SK-N-SH treated with all-trans-retinoic acid at 6 μM for 48 hours (cell line): ENCODE measurements around the gene BTLA.

ENCODE experiments used
- ATAC-seq: fragments of 200-7000 bp; cut with Tn5 transposase; 3 replicates; pipeline ENCODE4 v1.9.1; 2020; ENCODE audit warnings: mild to moderate bottlenecking, moderate library complexity
- CSDC2 ChIP-seq: fragments of 250-450 bp; sonication (Bioruptor Pico); IDR thresholded peaks from 2 replicates; pipeline ENCODE4 v1.5.0; 2020; ENCODE audit warnings: mild to moderate bottlenecking, moderate library complexity
- ESRRG ChIP-seq: fragments of 250-450 bp; sonication (Bioruptor Pico); IDR thresholded peaks from 2 replicates; pipeline ENCODE4 v1.6.1; 2021; ENCODE audit warnings: mild to moderate bottlenecking
- ISL1 ChIP-seq: fragments of 250-450 bp; sonication (Bioruptor Pico); IDR thresholded peaks from 2 replicates; pipeline ENCODE4 v2.1.2; 2022; ENCODE audit warnings: mild to moderate bottlenecking, moderate library complexity
- RARB ChIP-seq: fragments of 250-450 bp; sonication (Bioruptor Pico); IDR thresholded peaks from 2 replicates; pipeline ENCODE4 v1.8.0; 2021; ENCODE audit warnings: mild to moderate bottlenecking, moderate library complexity
- SNAI2 ChIP-seq: fragments of 250-450 bp; sonication (Bioruptor Pico); IDR thresholded peaks from 2 replicates; pipeline ENCODE4 v1.5.0; 2020; ENCODE audit warnings: mild to moderate bottlenecking, moderate library complexity
- TCF4 ChIP-seq: fragments of 250-450 bp; sonication (Bioruptor Pico); IDR thresholded peaks from 2 replicates; pipeline ENCODE4 v1.8.0; 2021; ENCODE audit warnings: mild to moderate bottlenecking, moderate library complexity, borderline replicate concordance
- TOX ChIP-seq: fragments of 250-450 bp; sonication (Bioruptor Pico); IDR thresholded peaks from 2 replicates; pipeline ENCODE4 v1.8.0; 2021; ENCODE audit warnings: mild to moderate bottlenecking, moderate library complexity, borderline replicate concordance
- ZC3H10 ChIP-seq: fragments of 250-450 bp; sonication (Bioruptor Pico); IDR thresholded peaks from 2 replicates; pipeline ENCODE4 v1.5.1; 2021; ENCODE audit warnings: mild to moderate bottlenecking, moderate library complexity
- ZFP3 ChIP-seq: fragments of 250-450 bp; sonication (Bioruptor Pico); IDR thresholded peaks from 2 replicates; pipeline ENCODE4 v1.5.0; 2020; ENCODE audit warnings: mild to moderate bottlenecking, moderate library complexity
- ZFP30 ChIP-seq: fragments of 450-650 bp; formaldehyde crosslinking; IDR thresholded peaks from 2 replicates; pipeline ENCODE4 v1.5.0; 2022; ENCODE audit warnings: mild to moderate bottlenecking, moderate library complexity
- ZNF565 ChIP-seq: fragments of 450-650 bp; formaldehyde crosslinking; conservative IDR thresholded peaks from 2 replicates; pipeline ENCODE4 v1.5.0; 2020; ENCODE audit warnings: low read depth, mild to moderate bottlenecking, moderate library complexity
- ZNF70 ChIP-seq: fragments of 450-650 bp; formaldehyde crosslinking; IDR thresholded peaks from 2 replicates; pipeline ENCODE4 v1.5.0; 2020; ENCODE audit warnings: mild to moderate bottlenecking, moderate library complexity
- ZNF8 ChIP-seq: fragments of 450-650 bp; formaldehyde crosslinking; IDR thresholded peaks from 2 replicates; pipeline ENCODE4 v1.5.0; 2020; ENCODE audit warnings: mild to moderate bottlenecking, moderate library complexity
- TF ChIP-seq, protein P1 (sequence below): fragments of 250-450 bp; sonication (Bioruptor Pico); IDR thresholded peaks from 2 replicates; pipeline ENCODE4 v1.8.0; 2021; ENCODE audit warnings: low read depth, mild to moderate bottlenecking, moderate library complexity, borderline replicate concordance
- TF ChIP-seq, protein P2 (sequence below): fragments of 250-450 bp; sonication (Bioruptor Pico); IDR thresholded peaks from 2 replicates; pipeline ENCODE4 v1.5.1; 2021; ENCODE audit warnings: mild to moderate bottlenecking, moderate library complexity
- TF ChIP-seq, protein P3 (sequence below): fragments of 250-450 bp; sonication (Bioruptor Pico); IDR thresholded peaks from 2 replicates; pipeline ENCODE4 v1.8.0; 2020; ENCODE audit warnings: mild to moderate bottlenecking, moderate library complexity, borderline replicate concordance
- TF ChIP-seq, protein P4 (sequence below): fragments of 250-450 bp; sonication (Bioruptor Pico); IDR thresholded peaks from 2 replicates; pipeline ENCODE4 v1.5.1; 2020; ENCODE audit warnings: low read depth, mild to moderate bottlenecking, moderate library complexity
- TF ChIP-seq, protein P5 (sequence below): fragments of 250-450 bp; sonication (Bioruptor Pico); IDR thresholded peaks from 2 replicates; pipeline ENCODE4 v1.5.0; 2020; ENCODE audit warnings: mild to moderate bottlenecking, moderate library complexity

BTLA gene

DNA sequence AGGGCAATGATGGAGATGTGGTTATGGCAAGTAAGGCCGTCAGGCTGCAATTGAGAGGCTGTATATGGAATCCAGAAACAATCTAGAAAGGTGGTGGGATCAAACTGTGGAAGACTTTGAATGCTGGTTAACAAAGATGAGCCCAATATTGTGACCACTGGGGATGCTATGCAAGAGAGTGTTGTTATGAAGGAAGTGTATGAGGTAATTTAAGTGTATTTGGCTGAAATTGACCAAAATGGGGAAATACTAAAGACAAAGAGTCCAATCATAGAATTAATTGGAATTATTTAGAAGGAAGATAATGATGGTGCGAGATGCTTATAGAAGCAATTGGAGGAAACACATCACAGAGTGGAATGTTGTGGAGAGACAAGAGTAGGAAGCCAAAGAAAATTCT is 24.5 kb downstream of the BTLA start:
- TF ChIP-seq TOX (CRISPR knock-in tag), result no peak
- no peak for TF ChIP-seq ZFP30 (CRISPR knock-in tag)
- no peak for TF ChIP-seq CSDC2 (CRISPR knock-in tag)
- TF ChIP-seq ISL1 (CRISPR knock-in tag), result no peak
- TF ChIP-seq, protein P1, sequence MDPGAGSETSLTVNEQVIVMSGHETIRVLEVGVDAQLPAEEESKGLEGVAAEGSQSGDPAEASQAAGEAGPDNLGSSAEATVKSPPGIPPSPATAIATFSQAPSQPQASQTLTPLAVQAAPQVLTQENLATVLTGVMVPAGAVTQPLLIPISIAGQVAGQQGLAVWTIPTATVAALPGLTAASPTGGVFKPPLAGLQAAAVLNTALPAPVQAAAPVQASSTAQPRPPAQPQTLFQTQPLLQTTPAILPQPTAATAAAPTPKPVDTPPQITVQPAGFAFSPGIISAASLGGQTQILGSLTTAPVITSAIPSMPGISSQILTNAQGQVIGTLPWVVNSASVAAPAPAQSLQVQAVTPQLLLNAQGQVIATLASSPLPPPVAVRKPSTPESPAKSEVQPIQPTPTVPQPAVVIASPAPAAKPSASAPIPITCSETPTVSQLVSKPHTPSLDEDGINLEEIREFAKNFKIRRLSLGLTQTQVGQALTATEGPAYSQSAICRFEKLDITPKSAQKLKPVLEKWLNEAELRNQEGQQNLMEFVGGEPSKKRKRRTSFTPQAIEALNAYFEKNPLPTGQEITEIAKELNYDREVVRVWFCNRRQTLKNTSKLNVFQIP (CRISPR knock-in tag), result no peak
- no peak for ATAC-seq

DNA sequence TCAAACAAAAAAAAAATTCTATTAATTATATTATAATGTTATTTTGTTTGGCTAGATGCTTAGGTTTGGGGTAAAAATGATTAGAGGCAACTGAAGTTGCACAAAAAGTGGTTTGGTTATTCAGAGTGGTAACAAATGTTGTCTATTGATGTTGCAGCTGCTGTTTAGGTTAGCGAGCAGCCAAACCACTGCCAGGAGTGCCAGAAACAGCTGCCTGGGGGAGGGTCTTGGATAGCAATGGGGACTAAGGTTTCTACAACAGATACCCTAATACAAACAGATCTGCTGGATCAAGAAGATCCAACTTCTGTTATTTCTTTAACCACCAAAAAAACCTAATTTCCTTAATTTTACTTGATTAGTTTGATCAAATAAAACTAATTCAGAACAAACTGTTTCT is 26.6 kb downstream of the BTLA start:
- TF ChIP-seq ZFP30 (CRISPR knock-in tag), result no peak
- TF ChIP-seq ZNF70, result no peak
- no peak for TF ChIP-seq RARB (CRISPR knock-in tag)
- TF ChIP-seq ZNF565 (CRISPR knock-in tag), result no peak
- TF ChIP-seq ZC3H10 (CRISPR knock-in tag), result no peak
- TF ChIP-seq, protein P2, sequence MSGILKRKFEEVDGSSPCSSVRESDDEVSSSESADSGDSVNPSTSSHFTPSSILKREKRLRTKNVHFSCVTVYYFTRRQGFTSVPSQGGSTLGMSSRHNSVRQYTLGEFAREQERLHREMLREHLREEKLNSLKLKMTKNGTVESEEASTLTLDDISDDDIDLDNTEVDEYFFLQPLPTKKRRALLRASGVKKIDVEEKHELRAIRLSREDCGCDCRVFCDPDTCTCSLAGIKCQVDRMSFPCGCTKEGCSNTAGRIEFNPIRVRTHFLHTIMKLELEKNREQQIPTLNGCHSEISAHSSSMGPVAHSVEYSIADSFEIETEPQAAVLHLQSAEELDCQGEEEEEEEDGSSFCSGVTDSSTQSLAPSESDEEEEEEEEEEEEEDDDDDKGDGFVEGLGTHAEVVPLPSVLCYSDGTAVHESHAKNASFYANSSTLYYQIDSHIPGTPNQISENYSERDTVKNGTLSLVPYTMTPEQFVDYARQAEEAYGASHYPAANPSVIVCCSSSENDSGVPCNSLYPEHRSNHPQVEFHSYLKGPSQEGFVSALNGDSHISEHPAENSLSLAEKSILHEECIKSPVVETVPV, result no peak
- TF ChIP-seq, protein P3, sequence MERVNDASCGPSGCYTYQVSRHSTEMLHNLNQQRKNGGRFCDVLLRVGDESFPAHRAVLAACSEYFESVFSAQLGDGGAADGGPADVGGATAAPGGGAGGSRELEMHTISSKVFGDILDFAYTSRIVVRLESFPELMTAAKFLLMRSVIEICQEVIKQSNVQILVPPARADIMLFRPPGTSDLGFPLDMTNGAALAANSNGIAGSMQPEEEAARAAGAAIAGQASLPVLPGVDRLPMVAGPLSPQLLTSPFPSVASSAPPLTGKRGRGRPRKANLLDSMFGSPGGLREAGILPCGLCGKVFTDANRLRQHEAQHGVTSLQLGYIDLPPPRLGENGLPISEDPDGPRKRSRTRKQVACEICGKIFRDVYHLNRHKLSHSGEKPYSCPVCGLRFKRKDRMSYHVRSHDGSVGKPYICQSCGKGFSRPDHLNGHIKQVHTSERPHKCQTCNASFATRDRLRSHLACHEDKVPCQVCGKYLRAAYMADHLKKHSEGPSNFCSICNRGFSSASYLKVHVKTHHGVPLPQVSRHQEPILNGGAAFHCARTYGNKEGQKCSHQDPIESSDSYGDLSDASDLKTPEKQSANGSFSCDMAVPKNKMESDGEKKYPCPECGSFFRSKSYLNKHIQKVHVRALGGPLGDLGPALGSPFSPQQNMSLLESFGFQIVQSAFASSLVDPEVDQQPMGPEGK (CRISPR knock-in tag), result no peak
- no peak for TF ChIP-seq ZNF8 (CRISPR knock-in tag)
- no peak for TF ChIP-seq ESRRG
- TF ChIP-seq, protein P1 (CRISPR knock-in tag), result no peak
- no peak for ATAC-seq

DNA sequence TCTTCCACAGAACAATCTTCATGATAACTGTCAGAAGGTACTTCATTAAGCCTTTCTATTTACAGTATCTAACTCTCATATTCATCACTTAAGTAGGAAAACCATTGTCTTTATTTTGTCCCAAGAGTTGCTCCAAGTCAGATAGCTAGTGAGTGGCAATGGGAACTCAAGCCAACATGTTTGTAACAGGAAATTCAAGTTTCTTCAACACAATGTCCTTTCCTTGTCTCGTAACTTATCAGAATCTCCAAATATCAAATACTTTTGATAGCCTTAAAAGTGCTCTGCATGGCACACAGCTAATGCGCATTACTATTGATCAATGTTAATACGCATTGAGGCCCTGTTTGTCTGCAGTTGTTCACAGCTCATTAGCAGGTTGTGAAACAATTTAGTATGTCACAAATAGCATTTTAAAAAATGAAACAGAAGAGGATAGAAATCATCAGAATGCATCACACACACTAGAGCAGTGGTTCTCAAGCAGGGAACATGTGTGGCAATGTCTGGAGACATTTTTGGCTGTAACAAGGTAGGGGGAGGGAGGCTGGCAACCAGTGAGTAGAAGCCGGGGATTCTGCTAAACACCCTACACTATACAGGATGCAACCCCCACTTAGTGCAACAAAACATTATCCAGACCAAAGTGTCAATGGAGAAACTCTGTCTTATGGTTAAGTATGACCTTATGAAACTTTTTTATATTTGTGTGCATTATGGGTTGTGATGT is 27.5 kb downstream of the BTLA start:
- no peak for ATAC-seq
- TF ChIP-seq ZFP30 (CRISPR knock-in tag), result no peak

DNA sequence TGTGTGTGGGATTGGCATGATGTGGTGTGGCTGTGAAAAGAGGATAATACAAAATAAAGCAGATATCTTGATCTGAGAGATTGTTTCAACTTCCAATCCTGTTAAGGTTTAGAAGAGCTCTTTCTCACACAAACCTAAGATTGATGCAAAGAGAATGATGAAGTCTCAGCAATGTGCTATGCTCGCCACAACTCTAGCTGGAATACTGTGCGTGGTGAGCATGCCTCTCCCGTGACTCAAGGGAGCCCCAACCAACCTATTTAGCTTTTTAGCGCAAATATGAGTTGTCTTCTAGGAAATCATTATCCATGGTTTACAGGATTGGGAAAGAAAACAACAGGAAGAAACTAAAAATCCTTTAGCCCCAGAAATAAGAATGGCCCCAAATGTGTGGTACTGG is 28.5 kb downstream of the BTLA start:
- TF ChIP-seq, protein P1 (CRISPR knock-in tag), result no peak
- no peak for TF ChIP-seq ZNF70
- TF ChIP-seq ZFP3 (CRISPR knock-in tag), result no peak
- no peak for TF ChIP-seq SNAI2 (CRISPR knock-in tag)
- no peak for TF ChIP-seq ZC3H10 (CRISPR knock-in tag)
- ATAC-seq, result no peak

DNA sequence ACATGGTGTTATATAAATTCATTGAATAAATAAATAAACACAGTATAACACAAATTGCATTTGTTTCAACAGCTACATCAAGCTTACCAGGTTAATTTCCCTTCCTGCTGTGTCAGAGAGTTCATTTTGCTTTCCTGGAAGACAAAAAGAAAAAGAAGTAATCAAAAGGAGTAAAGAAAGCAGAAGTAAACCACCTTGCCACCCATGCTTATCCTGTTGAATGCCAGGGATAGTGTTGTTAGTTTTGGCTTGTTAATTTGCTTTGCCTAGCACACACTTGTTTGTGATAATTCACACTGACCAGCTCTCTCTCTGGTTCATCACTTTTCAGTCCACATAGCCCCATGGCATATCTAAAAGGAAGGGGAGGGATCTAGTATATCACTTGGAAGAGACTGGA is 29.6 kb downstream of the BTLA start:
- no peak for ATAC-seq
- no peak for TF ChIP-seq RARB (CRISPR knock-in tag)
- no peak for TF ChIP-seq CSDC2 (CRISPR knock-in tag)
- no peak for TF ChIP-seq ESRRG
- no peak for TF ChIP-seq ZNF565 (CRISPR knock-in tag)
- TF ChIP-seq, protein P4, sequence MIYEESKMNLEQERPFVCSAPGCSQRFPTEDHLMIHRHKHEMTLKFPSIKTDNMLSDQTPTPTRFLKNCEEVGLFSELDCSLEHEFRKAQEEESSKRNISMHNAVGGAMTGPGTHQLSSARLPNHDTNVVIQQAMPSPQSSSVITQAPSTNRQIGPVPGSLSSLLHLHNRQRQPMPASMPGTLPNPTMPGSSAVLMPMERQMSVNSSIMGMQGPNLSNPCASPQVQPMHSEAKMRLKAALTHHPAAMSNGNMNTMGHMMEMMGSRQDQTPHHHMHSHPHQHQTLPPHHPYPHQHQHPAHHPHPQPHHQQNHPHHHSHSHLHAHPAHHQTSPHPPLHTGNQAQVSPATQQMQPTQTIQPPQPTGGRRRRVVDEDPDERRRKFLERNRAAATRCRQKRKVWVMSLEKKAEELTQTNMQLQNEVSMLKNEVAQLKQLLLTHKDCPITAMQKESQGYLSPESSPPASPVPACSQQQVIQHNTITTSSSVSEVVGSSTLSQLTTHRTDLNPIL (CRISPR knock-in tag), result no peak
- TF ChIP-seq, protein P1 (CRISPR knock-in tag), result no peak
- TF ChIP-seq, protein P5, sequence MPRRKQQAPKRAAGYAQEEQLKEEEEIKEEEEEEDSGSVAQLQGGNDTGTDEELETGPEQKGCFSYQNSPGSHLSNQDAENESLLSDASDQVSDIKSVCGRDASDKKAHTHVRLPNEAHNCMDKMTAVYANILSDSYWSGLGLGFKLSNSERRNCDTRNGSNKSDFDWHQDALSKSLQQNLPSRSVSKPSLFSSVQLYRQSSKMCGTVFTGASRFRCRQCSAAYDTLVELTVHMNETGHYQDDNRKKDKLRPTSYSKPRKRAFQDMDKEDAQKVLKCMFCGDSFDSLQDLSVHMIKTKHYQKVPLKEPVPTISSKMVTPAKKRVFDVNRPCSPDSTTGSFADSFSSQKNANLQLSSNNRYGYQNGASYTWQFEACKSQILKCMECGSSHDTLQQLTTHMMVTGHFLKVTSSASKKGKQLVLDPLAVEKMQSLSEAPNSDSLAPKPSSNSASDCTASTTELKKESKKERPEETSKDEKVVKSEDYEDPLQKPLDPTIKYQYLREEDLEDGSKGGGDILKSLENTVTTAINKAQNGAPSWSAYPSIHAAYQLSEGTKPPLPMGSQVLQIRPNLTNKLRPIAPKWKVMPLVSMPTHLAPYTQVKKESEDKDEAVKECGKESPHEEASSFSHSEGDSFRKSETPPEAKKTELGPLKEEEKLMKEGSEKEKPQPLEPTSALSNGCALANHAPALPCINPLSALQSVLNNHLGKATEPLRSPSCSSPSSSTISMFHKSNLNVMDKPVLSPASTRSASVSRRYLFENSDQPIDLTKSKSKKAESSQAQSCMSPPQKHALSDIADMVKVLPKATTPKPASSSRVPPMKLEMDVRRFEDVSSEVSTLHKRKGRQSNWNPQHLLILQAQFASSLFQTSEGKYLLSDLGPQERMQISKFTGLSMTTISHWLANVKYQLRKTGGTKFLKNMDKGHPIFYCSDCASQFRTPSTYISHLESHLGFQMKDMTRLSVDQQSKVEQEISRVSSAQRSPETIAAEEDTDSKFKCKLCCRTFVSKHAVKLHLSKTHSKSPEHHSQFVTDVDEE, result no peak
- no peak for TF ChIP-seq SNAI2 (CRISPR knock-in tag)
- no peak for TF ChIP-seq TCF4 (CRISPR knock-in tag)
- TF ChIP-seq ZFP30 (CRISPR knock-in tag), result no peak
- TF ChIP-seq ZNF8 (CRISPR knock-in tag), result no peak
- no peak for TF ChIP-seq ZNF70
